Activated CD4-positive, alpha-beta T cell treated with anti-CD3 and anti-CD28 coated beads, Interleukin-2, Interleukin-4, amounts not matched to agents 100 ng/mL and 50 ng/mL, durations not matched to agents 16 hours and 8 hours (primary cell): ENCODE results near the gene RASGRP2.
A peak's percentile ranks its signal among the peaks of the same experiment; 100 is the strongest.

ENCODE experiments used
- DNase-seq: peaks from one replicate; pipeline ENCODE4 v3.0.0-alpha.2; 2020; ENCODE audit warnings: low spot score

RASGRP2 gene

DNA sequence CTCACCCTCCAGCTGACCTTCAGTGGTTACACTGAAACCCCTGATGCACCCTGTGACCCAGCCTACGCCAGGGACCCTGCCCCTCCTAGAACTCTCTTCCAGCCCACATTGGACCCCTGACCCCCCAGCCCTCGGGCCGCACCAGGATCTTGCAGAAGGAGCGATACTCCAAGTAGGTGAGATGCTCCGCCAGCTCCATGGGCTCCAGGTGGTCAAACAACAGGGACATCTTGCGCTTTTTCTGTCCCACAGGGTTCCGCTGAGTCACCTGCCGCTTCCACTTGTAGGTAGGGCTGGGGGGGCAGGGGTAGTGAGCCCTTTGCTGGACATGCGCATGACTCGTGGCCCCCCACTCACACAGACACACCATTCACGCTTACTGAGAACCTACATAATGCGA is 4.1 kb downstream of the RASGRP2 start:
- DNase-seq: no peak

DNA sequence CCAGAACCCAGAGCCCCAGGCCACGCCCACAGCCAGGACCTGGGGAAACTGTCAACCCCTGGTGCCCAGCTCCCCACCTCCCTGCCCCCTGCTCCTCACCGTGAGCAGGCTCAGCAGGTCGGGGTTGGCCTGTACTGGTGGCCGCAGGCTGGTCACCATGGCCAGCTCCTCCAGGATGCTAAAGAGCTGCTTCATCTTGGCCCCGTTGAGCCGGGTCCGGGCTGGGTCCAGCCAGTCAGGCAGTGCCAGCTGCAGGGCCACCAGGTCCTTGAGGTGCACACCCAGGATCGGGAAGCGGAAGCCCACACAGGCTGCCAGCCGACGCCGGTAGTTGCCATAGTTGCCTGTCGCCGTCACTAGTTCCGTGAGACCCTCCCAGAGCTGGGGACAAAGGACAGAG is 7.3 kb downstream of the RASGRP2 start:
- DNase-seq: no peak

DNA sequence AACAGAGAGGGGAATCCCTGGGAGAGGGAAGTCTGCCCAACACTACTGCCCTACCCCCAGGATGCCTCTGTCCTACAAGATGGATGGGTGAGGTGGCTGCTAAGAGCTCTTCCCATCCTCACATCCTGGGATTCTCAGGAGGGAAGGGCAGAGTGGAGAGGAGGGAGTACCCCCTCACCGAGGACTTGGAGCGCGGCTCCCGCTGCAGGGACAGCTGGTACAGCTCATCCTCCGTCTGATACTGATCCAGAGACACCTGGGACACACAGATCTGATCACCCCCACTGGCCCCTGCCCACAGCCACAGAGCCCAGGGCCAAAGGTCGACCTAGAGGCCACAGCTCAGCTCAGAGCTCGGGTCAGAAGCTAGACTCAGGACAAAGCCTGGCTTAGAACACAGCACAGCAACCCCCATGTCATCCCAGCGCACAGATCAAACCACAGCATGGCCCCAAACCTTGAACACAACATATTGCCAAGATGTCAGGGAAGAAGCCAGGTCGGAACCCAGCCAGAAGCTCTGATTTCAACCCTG is 8.2 kb downstream of the RASGRP2 start:
- no peak for DNase-seq

DNA sequence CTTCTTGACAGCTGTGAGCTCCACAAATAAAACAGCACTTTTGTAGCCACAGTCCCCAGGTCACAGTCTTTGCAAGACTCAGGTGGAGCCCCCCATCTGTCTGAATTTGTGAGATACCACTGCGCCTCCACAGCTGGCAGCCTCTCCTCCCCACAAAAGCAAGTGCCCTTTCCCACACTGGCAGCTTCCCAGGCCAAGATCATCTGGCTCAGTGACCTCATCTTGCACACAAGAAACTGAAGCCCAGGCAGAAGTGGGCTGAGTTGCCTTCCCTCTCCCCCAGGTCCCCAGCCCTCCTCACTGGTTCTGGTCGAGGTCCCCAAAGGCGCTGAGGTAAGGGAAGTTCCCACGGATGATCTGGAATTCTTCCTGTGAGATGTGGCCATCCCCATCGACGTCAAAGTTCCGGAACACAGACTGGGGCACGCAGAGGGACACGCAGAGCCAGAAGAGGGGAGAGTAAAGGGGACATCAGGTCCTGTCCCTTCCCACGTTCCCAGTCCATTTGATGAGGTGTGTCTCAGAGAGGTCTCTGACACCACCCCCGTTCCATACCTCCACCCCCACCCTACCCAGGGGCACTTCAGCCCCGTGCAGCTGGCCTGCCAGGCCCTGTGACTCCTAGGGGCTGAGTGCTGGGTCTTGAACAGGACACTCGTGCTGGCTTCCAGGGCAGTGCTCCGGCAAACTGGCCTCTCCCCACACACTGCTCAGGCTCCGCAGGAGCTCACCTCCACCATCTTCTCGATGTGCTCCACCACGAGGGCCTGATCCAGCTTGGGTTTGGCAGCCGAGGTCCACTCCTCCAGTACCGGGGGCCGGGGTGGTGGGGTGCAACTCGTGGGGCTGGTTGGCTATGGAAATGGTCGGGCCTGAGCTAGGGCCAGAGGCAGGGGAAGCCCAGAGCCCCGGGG is 8.9 kb downstream of the RASGRP2 start:
- no peak for DNase-seq

DNA sequence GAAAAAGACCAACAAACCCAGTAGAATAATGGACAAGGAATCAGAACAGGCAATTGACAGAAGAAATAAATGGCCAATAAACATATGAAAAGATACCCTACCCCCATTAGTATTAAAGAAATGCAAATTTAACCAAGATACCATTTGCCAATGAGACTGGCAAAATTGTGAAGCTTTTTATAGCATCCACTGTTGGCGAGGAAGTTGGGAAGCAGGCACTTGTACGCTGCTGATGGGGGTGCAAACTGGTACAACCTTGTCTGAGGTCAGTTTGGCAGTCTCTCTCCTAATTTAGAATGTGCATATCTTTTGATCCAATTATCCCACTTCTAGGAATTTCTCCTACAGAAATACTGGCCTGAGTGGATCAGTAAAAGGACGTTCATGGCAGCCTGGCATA is 12.3 kb downstream of the RASGRP2 start:
- no peak for DNase-seq

DNA sequence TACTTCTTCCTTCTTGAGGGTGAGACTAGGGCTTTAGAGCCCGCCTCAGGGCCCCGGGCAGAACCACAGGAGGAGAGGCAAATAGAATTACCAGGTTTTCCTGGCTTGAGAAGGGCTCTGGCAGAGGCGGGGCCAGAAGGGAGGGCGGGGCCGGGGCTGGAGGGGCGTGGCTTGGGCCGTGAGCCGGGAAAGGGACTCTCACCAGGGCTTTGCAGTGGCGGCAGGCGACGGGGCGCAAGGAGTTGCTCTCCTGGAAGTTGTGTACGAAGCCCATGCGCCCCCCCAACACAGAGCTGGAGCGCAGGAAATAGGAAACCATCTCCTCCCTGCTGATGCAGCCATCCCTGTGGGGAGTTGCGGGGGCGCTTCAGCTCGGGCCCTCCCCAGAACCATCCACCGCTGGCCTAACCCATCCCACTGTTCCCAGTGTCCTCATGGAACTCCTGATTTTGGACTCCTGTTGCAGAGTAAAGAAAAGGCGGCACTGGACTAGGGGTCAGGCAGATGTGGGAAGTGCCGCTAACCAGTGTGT is 14.0 kb downstream of the RASGRP2 start:
- DNase-seq: no peak

DNA sequence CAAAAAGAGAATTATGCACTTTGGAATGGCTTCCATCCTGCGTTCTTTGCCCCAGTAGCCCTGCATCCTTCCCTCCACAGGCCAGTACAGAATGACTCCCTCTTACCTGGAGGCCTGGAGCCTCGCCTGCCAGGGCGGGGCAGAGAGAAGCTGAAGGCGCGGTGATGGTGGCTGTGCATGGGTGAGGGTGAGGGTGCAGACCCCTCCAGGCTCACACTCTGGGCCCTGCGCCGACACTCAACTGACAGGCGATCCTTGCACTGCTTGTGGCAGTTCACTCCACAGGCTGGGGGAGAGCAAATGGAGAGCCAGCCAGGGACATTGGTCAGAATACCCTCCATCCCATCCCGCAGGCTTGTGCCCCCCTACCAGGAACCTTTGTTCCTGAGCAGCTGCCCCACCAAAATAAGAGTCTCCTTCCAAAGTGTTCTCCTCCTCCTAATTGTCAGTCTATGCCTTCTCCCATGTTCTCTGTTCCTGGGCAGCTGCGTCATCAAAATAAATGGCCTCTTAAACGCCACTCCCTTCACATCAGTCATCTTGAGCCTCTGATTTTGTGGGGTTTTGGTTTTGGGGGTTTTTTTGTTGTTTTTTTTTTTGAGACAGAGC is 15.1 kb downstream of the RASGRP2 start:
- DNase-seq: no peak

DNA sequence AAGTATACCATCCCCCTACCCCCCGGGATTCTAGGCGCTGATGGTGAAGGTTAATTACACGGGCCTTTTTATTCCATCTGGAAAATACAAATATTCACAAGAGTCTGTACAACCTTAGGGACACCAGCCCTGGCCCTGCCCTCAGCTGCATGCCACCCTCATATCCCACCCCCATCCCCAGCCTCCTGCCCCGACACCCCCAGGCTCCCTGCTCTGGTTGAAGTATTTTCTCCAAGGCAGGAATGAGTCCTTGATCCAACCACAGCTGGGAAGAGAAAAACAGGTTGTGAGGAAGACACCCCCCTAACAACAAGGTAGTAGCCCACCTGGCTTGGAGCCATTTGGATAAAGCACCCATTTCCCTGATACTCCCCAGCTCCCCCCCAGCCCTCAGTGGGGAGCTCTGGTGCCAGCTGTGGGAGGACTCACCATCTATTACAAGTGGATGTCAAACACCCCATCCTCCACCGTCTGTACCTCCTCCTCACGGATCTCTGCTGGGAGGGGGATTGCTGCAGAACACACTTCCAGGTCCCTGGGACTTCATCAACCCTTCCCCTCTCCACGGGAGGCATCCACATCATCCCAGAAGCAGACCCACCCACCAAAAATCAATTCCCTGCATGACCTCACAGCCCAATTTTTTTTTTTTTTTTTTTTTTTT is 16.9 kb downstream of the RASGRP2 start:
- DNase-seq: no peak

DNA sequence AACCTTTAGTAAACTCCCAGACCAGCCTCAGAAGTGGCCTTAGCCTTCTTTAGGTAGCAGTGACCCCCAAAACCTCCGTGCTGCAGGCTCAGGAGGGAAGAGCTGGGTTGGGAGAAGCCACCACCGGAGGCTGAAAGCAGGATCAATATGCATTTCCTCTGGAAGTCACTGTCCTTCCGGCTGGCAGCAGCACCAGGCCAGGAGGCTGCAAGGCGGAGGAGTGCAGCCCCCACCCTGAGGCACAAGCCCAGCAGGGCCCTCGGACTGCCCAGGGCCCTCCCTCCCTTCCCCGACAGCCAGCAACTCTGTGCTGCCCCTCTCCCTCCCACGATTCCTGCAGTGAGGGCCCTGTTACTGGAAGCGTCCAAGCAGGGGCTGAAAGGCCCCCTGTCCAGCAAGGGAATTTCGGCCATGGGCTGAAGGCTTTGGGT is 17.7 kb downstream of the RASGRP2 start:
- DNase-seq: no peak

DNA sequence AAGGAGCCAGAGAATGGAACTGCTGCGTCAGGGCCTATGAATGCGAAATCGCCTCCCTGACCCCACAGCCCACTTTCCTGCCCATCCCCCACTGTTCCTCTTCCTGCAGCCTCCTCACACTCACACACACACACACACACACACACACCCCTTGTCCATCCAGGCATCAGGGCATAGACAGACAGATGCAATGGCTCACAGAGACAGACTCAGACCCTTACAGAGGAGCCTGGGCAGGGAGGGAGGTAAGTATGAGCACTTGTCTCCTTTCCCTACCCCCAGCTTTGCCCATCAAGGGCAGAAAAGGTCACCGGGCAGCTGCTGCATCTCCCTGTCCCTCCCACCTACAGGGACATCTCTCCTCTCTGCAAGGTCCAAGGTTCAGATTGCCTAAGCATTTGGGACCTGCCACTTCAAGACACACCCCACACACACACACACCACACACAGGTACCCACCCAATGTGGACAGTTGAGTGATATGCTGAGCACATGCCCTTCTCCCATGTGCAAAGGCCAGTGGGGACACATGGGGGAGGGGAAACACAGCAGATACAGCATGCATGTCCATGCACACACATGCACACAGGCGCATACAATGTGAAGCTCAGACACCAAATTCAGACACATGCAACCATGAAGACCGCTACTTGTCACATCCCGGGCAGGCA is 18.9 kb downstream of the RASGRP2 start:
- DNase-seq: no peak

DNA sequence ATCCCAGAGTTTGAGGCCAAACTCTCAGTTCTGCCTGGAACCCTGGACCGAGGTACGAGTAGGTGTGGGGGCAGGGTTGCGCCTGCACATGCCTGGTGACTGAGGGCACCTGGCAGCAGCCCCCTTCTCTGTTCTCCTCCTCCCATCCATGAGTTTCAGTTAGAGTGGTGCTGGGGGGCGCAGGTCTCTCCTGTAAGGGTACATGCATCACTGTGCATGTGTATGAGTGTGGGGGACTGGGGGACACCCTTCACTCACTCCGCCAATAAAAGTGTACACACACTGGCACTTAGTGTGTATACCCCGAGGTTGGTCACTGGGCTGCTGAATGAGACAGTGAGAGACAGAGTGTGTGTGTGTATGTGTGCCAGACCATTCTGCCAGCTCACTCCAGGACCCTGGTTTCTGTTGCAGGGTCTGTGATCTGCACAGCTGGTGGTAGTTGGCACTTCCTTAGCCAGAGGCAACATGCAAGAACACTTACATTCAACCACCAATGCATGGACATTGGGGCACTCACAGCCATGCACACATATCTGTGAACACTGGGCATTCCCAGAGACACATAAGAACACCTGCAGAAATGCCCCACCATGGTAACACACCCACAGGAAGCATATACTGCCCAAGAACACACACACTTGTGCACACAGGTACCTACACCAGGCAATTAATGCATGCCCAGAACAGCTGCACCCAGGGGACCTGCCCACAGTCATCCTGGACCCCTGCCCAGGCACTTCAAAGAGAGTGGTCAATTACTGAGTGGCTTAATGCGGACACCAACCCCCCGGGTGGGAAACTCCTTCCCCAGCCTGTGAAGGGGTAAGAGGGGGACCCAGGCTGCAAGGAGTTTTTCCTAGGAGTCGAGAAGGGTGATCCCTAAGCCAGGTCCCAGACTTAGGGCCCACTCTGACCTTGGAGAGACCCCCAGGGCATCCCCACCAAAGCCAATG is 19.8 kb downstream of the RASGRP2 start:
- DNase-seq: no peak

DNA sequence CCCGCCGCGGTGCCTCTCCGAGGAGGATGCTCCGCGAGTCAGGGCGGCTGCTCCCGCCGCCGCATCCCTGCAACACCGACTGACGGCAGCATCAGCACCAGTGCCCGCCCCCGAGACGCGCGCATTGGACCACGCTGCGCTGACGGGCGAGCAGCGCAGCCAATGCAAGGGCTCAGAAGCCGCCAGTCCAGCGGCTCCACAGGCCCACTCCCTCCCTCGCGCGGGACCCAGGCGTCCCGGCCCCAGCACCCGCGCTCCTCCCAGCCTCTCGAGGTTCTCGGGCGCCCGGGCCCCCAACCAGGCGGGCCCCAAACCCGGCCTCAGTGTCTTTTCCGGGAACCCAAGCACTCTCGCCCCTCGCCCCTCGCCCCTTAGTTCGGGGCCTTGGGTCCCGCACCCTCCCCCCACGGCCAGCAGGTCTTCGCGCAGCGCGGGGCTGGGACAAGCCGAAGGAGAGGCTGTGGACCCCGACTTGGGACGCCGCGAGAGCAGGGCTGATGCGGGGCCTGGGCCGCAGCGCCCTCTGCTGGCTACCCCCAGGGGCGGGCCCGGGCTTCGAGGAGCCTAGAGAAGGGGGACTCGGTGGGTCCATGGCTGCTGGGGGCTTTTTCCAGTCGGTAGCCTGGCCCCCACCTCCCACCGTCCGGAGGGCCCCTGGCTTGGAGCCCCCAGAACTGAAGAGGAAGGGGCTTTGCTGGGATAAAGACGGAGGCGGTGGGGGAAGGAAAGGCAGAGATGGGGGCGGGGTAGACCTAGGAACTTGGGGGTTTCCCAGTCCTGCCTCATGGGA is 20.6 kb downstream of the RASGRP2 start, which contains the start of gene NRXN2:
NRXN2 (minus strand) TSS at position 81 of the 790 bp plus-strand sequence. CDS start 9,498 bp downstream, outside the sequence.
- peak; percentile 88 for DNase-seq

DNA sequence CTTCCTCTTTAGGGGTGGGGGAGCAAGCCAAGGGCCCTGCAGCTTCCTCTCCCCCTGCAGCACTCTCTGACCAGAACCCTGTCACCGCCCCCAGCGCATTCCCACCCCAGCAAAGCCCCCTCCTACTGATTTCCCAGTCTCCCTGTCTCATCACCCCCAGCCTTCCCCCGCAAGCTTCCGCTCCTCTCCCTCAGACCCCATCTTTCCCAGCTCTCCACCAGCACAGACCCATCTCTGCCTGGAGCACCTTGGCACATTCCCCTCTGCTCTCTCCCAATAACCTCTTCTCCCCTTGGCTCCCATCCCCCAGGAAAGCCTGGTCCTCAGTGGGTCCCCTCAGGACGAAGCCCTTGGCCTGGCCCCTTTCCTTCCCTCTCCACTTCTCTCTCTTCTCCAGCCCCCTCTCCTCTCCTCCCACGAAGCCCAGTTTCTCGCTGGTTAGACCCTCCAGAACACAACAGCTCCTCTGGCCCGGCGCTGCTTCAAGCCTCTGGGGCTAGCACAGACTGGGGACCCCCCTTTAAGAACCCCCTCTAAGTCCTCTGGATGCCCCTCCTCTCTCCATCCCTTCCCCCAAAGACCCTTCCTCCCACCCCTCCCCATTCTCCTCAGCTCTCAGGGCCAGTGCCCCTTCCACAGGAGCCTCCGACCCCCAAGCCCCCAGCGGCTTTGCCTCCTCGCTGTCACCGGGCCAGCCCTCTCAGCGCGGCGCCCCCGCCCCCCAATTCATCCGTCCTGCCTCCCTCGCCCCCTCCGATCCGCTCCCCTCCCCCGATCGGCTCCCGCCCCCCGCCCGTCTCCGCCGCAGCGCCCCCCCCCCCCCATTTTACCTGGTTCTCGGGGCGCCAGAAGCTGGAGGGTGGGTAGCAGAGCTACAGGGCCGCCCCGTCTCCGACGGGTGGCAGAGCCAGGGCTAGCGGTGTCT is 21.5 kb downstream of the RASGRP2 start:
- no peak for DNase-seq

DNA sequence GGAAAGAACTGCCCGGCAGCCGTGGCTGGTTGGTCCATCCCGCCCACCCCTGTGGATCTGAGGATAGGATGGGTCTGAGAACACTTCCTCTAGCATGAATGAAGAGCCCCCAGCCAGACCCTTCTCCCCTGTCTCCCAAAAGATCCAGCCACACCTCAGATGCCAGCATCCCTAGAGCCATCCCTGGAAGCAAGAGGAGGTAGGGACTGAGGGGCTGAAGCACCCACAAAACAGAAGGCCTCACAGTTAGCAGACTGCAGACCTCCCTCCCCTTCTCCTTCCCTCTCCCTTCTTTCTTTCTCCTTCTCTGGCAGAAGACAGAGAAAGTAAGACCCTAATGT is 22.6 kb downstream of the RASGRP2 start:
- no peak for DNase-seq

DNA sequence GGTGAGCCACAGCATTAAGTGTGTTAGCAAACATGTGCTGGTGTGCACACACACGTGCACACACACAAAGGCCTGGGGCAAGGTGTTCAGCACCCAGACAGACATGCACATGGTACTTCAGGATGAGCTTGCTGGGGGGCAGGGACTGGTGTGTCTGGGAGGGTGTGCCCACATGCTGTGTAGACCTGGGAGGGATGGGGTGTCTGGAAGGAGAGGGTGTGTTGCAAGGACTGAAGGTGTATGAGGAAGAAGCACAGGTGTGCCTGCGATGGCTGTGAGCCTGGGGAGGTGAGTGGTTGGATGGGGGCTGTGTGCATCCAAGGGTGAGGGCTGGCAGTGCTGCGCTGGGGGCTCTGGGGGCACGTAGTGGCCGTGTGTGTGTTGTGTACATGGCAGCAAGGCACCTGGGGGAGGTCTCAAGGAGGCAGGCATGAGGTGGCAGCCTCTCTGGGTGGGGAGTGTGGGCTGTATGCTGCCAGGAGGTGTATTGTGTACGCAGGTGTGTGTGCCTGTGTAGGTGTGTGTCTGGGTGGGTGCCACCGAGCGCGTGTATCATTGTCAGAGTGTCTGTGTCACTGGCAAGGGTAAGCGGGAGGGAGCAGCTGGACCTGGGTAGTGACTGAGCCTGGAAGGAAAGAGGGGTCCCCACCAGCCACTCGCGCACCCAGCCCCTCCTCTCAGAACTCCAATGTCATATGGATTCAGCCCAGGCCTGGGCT is 23.1 kb downstream of the RASGRP2 start:
- no peak for DNase-seq

DNA sequence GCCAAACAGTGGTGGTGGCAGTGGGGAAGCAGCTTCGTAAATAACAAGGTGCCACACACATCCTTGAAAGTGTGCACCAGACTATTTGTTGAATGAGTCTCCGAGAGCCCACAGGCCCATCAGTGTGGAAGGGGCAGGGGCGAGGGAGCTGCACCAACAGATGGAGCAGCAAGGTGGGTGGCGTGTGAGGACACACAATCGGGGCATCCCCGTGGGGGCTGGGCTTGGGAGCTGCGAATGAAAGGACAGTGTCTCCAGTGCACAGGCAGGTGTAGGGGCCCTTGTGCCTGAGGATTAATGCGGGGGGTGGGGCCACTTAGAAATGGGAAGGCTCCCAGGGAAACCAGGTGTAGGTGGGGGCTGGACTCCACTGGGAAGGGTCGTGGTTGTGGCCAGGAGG is 23.8 kb downstream of the RASGRP2 start:
- DNase-seq: no peak

DNA sequence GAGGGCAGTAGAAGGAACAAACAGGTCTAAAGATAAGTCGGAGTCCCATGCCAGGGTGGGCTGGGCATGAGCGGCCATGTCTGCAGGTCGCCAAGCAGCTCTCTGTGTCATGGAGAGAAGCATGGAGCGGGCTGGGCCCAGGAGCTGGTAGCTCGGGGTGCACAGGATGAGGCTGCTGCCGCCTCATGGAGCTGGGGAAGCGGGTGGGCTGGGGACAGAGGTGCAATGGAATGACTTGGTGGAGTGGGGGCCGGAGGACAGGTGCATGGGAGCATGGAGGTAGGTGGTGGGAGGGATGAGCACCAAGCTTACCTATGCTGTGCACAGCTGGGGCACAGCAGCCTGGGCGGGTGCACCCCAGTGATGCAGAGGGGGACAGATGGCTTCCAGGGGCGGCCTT is 24.5 kb downstream of the RASGRP2 start:
- DNase-seq: no peak

DNA sequence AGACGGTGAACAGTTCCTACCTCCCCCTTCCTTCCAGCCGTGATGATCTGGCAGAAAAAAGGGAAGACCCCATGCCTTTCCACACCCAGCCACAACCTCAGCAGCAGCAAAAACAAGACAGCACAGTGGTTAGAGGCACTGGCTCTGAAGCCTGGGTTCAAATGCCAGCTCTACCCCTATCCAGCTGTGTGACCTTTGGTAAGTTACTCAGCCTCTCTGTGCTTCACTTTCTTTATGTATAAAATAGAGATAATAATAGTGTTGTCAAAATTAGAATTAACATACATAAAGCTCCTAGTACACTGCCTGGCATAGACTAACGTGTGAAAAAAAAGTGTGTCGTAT is 25.2 kb downstream of the RASGRP2 start:
- no peak for DNase-seq
